NT2/D1 (cell line): ENCODE results near the gene MT1M.

Source experiments
- SUZ12 ChIP-seq: IDR thresholded peaks from 2 replicates; pipeline ENCODE4 v1.6.1; 2011; ENCODE audit not compliant: insufficient read length, insufficient read depth; ENCODE audit errors: extremely low read depth
- YY1 ChIP-seq: IDR thresholded peaks from 2 replicates; pipeline ENCODE4 v1.6.1; 2011; ENCODE audit not compliant: insufficient read length, insufficient read depth

- TF ChIP-seq YY1 = no peak
- no peak for TF ChIP-seq SUZ12
Measured at GRCh38 chr16:56605475-56605874, 27.0 kb upstream of the MT1M start.
